ENCODE results near the gene CREB3L2. TPM values are rescaled to one million over a fixed set of nuclear protein-coding genes. Genes with fewer than 3 reads are reported as not detected.

Gene CREB3L2
- total RNA-seq, 1 donor from 2014 or later, result 28.9 TPM

DNA sequence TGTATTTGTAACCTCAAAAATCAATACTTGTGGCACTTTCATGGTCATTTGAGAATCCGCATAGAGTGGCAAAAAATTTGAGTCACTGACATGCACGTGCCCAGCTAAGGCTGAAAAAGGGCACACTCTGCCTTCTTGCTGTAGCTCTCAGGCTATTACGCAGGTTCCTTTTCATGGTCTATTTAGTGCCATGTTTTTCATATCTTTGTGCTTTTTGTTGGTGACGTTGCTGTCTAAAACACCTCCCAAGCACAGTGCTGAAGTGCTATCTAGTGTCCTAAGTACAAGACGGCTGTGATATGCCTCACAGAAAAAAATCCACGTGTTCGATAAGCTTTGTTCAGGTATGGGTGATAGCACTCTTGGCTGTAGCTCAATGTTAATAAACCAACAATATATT, 50.9 kb downstream of the CREB3L2 start:
- Histone ChIP-seq H3K27me3 (ENCODE audit: low read depth) (no peaks in the 10 kb centered on the region), H3K27ac (replicated peaks) (no peak overlapping the region), H3K36me3 (no peaks in the 10 kb centered on the region), H3K4me1 (peaks cover 73% of the 10 kb centered on the region), H3K9me3 (replicated peaks) (no peaks in the 10 kb centered on the region), H3K4me3 (no peak overlapping the region)
- DNase-seq, result no peak
- TF ChIP-seq, protein P1, sequence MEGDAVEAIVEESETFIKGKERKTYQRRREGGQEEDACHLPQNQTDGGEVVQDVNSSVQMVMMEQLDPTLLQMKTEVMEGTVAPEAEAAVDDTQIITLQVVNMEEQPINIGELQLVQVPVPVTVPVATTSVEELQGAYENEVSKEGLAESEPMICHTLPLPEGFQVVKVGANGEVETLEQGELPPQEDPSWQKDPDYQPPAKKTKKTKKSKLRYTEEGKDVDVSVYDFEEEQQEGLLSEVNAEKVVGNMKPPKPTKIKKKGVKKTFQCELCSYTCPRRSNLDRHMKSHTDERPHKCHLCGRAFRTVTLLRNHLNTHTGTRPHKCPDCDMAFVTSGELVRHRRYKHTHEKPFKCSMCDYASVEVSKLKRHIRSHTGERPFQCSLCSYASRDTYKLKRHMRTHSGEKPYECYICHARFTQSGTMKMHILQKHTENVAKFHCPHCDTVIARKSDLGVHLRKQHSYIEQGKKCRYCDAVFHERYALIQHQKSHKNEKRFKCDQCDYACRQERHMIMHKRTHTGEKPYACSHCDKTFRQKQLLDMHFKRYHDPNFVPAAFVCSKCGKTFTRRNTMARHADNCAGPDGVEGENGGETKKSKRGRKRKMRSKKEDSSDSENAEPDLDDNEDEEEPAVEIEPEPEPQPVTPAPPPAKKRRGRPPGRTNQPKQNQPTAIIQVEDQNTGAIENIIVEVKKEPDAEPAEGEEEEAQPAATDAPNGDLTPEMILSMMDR (IDR thresholded peaks at IDR 0.05; ENCODE audit: borderline replicate concordance), result no peak
- intact Hi-C loops (cut with micrococcal nuclease), result no loop called here

DNA sequence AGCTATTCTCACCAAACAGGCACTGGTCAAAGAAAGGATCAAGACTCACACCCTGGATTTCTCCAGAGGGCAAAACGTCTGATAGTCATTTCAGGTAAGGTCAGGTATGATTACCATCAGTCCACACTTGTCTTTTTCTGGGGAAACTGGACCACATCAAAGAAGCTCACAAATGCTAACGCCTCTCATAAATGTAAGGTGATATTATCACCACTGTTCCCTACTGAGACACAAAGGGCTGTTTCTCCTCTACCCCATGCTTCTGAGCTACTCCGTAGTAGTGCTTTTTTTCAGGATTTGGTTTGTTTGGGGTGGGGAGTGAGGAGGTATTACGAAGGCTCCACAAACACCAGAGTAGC, 51.6 kb downstream of the CREB3L2 start:
- DNase-seq, result no peak
- Histone ChIP-seq H3K27ac (replicated peaks) (no peak overlapping the region), H3K4me3 (no peak overlapping the region), H3K27me3 (ENCODE audit: low read depth) (no peaks in the 10 kb centered on the region), H3K4me1 (peaks cover 66% of the 10 kb centered on the region), H3K36me3 (no peaks in the 10 kb centered on the region), H3K9me3 (replicated peaks) (no peaks in the 10 kb centered on the region)
- TF ChIP-seq, protein P1 (IDR thresholded peaks at IDR 0.05; ENCODE audit: borderline replicate concordance), result no peak
- intact Hi-C loops (cut with micrococcal nuclease), result no loop called here

DNA sequence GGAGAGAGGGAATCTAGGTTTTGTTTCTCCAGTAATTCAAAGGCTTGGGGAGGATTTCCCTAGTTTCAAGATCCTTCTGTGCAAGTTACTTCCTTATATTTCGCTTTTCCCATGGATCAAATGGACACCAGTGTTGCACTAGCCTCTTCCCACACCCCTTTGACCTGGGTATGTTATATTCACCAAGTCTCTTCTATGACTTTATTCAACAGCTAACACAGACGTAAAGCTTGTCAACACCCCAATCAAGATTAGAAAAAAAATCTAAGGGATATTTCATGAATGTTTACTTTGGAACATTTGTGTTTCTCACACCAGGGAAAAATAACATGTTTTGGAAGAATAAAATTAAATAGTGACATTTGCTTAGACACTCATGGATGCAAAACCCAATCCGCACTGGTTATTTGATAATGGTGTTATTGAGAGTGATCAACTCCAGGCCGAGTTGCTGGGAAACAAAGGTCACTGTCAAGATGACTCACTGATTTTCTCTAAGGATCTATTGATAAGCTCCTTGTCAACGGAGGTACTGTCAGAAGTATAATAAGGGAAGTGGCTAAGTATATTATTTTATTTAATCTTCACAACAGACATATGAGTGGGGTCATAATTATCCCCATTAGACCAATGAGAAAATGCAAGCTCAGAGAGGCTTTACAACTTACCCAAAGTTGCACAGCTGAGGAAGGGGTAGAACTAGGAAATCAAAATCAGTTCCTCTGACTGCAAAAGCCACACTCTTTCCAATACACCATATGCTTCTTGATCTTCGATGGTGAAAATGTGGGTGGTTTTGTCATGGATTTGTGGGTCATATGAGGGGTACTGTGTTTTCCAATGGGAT, 52.2 kb downstream of the CREB3L2 start:
- Histone ChIP-seq H3K27ac (replicated peaks) (no peak overlapping the region), H3K4me1 (peaks cover 60% of the 10 kb centered on the region)
- intact Hi-C loops (cut with micrococcal nuclease), result no loop called here

DNA sequence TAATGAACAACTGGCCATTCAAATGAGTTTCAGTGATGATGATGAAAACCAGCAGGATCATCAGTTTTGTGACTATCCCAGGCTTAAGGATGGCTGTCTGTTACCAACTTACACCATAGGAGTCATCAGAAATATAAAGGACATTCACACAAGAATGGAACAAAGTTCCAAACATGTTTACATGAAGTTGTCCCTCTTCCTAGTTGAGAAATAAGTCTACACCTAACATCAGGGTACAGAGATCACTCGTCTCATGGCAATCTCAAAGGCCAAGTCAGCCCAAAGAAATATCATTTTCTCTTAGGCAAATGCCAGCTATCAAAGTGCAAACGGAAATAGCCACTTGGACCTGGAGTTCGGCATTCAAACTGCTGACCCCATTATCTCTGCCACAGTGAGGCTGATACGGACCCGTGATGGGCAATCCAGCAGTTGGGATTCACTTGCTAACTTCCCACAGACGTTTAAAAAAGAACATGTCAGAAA, 53.0 kb downstream of the CREB3L2 start:
- TF ChIP-seq, protein P1 (IDR thresholded peaks at IDR 0.05; ENCODE audit: borderline replicate concordance), result no peak
- Histone ChIP-seq H3K27ac (replicated peaks) (no peak overlapping the region), H3K36me3 (no peaks in the 10 kb centered on the region), H3K9me3 (replicated peaks) (no peaks in the 10 kb centered on the region), H3K4me3 (no peak overlapping the region), H3K4me1 (peaks cover 60% of the 10 kb centered on the region), H3K27me3 (ENCODE audit: low read depth) (no peaks in the 10 kb centered on the region)
- no peak for DNase-seq
- intact Hi-C loops (cut with micrococcal nuclease), result no loop called here

More for the DNA sequence above, 52.2 kb downstream of the CREB3L2 start:
- no peaks in the 10 kb centered on the region for H3K9me3 ChIP-seq (replicated peaks)
- no peaks in the 10 kb centered on the region for H3K27me3 ChIP-seq (ENCODE audit: low read depth)
- DNase-seq, result no peak
- TF ChIP-seq, protein P1 (IDR thresholded peaks at IDR 0.05; ENCODE audit: borderline replicate concordance), result no peak
- no peak overlapping the region for H3K4me3 ChIP-seq
- no peaks in the 10 kb centered on the region for H3K36me3 ChIP-seq

DNA sequence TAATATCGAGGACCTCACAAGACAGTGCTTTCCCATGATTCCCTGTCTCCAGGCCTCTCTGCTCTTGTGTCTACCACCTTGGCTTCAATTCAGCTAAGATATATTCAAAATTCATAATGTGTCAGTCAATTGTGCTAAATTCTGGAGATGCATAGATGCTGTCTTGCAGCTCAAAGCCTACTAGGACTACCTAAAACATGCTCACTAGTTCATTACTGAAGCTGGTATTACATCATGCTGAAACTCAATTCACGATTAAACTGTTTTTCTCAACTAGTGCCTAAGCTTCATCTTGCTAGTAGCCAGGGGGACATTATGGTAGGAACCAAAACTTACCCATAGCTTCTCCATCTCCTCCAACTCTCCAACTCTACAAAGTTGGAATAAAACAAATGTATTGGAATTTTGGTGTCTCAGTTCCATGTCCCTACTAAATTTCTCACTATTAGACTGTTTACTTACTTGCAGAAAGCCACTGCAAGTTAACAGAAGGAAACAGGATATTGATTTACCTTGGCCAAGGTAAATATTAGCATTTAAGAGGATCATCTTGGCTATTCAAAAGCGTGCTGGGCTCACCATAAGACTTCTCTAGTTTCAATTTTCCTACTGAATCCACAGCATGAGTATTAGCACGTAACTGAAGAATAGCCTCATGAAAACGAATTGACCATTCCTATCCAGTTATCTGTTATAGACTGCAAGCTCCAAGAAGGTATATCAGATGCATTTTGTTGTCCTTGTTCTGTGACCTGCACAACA, 53.6 kb downstream of the CREB3L2 start:
- TF ChIP-seq, protein P1 (IDR thresholded peaks at IDR 0.05; ENCODE audit: borderline replicate concordance), result no peak
- H3K36me3 ChIP-seq, result no peaks in the 10 kb centered on the region
- DNase-seq, result no peak
- no peaks in the 10 kb centered on the region for H3K27me3 ChIP-seq (ENCODE audit: low read depth)
- H3K27ac ChIP-seq (replicated peaks), result no peak overlapping the region
- intact Hi-C loops (cut with micrococcal nuclease), result no loop called here
- H3K9me3 ChIP-seq (replicated peaks), result no peaks in the 10 kb centered on the region
- H3K4me1 ChIP-seq, result peaks cover 60% of the 10 kb centered on the region
- H3K4me3 ChIP-seq, result no peak overlapping the region

All from left ventricle myocardium inferior (tissue), 1 donor.